KMS-11 (cell line): Measurements from ENCODE around the gene KDM4B.

Experiments used
- H2AFZ ChIP-seq: fragments of 200-600 bp; sonication (generic); 2 replicates; pipeline ENCODE4 v1.6.1; 2016; ENCODE audit warnings: antibody characterized with exemption, mixed run types, low read depth
- H3K27ac ChIP-seq: fragments of 200-600 bp; sonication (generic); 2 replicates; pipeline ENCODE4 v1.6.1; 2016; ENCODE audit warnings: mild to moderate bottlenecking, mixed run types
- H3K27me3 ChIP-seq: fragments of 200-600 bp; sonication (generic); 2 replicates; pipeline ENCODE4 v1.6.1; 2017; ENCODE audit warnings: mild to moderate bottlenecking, low read depth, mixed run types, moderate library complexity; ENCODE audit not compliant: insufficient read depth
- H3K36me3 ChIP-seq: fragments of 200-600 bp; sonication (generic); 2 replicates; pipeline ENCODE4 v1.6.1; 2017; ENCODE audit warnings: mild to moderate bottlenecking, mixed run types; ENCODE audit not compliant: insufficient read depth
- H3K4me1 ChIP-seq: fragments of 200-600 bp; sonication (generic); 2 replicates; pipeline ENCODE4 v1.6.1; 2016; ENCODE audit warnings: mild to moderate bottlenecking, low read depth, mixed run types; ENCODE audit not compliant: poor library complexity, severe bottlenecking
- H3K4me2 ChIP-seq: fragments of 200-600 bp; sonication (generic); 2 replicates; pipeline ENCODE4 v1.7.0; 2016; ENCODE audit warnings: mild to moderate bottlenecking, mixed run types
- H3K4me3 ChIP-seq: fragments of 200-600 bp; sonication (generic); IDR thresholded peaks from 2 replicates; pipeline ENCODE4 v1.6.1; 2017; ENCODE audit warnings: low read depth, low read length, mixed read lengths; ENCODE audit not compliant: insufficient read depth
- H3K79me2 ChIP-seq: fragments of 200-600 bp; sonication (generic); 2 replicates; pipeline ENCODE4 v1.6.1; 2016; ENCODE audit warnings: low read depth, mixed run types; ENCODE audit not compliant: insufficient read depth
- H3K9ac ChIP-seq: fragments of 200-600 bp; sonication (generic); 2 replicates; pipeline ENCODE4 v1.6.1; 2016; ENCODE audit warnings: mild to moderate bottlenecking, mixed run types
- H4K20me1 ChIP-seq: fragments of 200-600 bp; sonication (generic); 2 replicates; pipeline ENCODE4 v1.6.1; 2016; ENCODE audit warnings: mild to moderate bottlenecking, mixed run types; ENCODE audit not compliant: insufficient read depth
- TF ChIP-seq, protein P1 (sequence below): fragments of 200-600 bp; sonication (generic); conservative IDR thresholded peaks from 2 replicates; pipeline ENCODE4 v1.6.1; 2017; ENCODE audit warnings: low read depth, mild to moderate bottlenecking, antibody characterized with exemption, low read length, moderate library complexity, mixed read lengths

Gene KDM4B

DNA sequence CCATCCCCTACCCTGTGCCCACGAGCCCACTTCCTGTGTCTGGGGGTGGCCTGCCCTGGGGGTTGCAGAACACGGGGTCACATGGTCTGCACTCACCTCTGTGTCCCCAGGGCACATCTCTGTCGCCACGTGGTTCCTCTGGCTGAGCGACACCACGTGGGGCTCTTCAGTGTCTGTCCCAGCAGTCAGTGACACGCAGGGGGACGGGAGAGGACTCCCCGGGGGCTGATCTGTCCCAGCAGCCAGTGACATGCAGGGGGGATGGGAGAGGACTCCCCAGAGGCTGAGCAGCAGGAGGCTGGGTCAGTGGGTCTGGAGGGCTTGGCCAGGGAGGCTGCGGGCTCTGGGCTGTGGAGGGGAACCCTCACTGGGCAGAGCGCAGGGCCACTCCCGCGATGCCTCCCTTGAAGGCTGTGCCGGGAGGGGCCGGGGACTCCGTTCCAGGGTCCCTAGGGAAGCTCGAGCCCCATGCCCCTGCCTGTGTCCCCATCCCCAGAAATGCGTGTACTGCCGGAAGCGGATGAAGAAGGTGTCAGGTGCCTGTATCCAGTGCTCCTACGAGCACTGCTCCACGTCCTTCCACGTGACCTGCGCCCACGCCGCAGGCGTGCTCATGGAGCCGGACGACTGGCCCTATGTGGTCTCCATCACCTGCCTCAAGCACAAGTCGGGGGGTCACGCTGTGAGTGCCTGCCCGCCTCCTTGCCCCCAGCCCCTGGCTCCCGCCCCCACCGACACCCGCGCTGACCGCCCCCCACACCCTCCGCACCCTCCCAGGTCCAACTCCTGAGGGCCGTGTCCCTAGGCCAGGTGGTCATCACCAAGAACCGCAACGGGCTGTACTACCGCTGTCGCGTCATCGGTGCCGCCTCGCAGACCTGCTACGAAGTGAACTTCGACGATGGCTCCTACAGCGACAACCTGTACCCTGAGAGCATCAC lies 174.8 kb downstream of the KDM4B start:
- TF ChIP-seq, protein P1, sequence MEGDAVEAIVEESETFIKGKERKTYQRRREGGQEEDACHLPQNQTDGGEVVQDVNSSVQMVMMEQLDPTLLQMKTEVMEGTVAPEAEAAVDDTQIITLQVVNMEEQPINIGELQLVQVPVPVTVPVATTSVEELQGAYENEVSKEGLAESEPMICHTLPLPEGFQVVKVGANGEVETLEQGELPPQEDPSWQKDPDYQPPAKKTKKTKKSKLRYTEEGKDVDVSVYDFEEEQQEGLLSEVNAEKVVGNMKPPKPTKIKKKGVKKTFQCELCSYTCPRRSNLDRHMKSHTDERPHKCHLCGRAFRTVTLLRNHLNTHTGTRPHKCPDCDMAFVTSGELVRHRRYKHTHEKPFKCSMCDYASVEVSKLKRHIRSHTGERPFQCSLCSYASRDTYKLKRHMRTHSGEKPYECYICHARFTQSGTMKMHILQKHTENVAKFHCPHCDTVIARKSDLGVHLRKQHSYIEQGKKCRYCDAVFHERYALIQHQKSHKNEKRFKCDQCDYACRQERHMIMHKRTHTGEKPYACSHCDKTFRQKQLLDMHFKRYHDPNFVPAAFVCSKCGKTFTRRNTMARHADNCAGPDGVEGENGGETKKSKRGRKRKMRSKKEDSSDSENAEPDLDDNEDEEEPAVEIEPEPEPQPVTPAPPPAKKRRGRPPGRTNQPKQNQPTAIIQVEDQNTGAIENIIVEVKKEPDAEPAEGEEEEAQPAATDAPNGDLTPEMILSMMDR: no peak
- Histone ChIP-seq H3K4me2 (no peak overlapping the region), H4K20me1 (no peaks in the 10 kb centered on the region), H3K4me3 (no peak overlapping the region), H3K27ac (no peak overlapping the region), H3K36me3 (no peaks in the 10 kb centered on the region), H3K4me1 (no peaks in the 10 kb centered on the region), H3K27me3 (no peaks in the 10 kb centered on the region), H3K9ac (no peak overlapping the region), H2AFZ (no peak overlapping the region), H3K79me2 (no peaks in the 10 kb centered on the region)

DNA sequence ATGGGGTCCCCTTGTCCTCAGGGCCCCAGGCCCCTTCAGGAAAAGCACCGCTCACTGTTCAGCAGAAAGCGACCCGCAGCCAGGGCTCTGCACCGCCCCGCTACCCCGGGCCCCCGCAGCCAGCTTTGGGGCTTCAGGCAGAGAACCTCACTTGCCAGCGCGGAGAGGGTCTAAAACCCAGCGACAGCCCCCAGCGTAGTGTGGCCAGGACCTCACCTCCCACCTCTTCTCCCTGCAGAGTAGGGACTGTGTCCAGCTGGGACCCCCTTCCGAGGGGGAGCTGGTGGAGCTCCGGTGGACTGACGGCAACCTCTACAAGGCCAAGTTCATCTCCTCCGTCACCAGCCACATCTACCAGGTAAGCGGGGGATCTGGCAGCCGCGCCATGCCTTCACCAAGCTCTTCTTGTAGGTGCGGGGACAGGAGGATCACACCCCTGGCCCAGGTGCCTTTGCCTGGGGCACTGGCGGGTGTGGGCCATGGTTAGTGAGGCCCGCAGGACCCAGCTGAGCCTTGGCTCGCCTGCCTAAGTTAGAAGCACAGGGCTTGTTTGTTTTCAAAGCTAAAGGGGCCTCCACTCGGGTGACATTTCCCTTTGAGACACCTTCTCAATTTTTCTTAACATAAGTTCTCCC lies 175.7 kb downstream of the KDM4B start:
- H3K27me3 ChIP-seq: no peaks in the 10 kb centered on the region
- H4K20me1 ChIP-seq: no peaks in the 10 kb centered on the region
- no peak overlapping the region for H3K27ac ChIP-seq
- H3K4me2 ChIP-seq: no peak overlapping the region
- H3K9ac ChIP-seq: no peak overlapping the region
- H3K4me1 ChIP-seq: no peaks in the 10 kb centered on the region
- TF ChIP-seq, protein P1: no peak
- H3K4me3 ChIP-seq: no peak overlapping the region
- no peaks in the 10 kb centered on the region for H3K36me3 ChIP-seq
- H3K79me2 ChIP-seq: no peaks in the 10 kb centered on the region
- no peak overlapping the region for H2AFZ ChIP-seq

DNA sequence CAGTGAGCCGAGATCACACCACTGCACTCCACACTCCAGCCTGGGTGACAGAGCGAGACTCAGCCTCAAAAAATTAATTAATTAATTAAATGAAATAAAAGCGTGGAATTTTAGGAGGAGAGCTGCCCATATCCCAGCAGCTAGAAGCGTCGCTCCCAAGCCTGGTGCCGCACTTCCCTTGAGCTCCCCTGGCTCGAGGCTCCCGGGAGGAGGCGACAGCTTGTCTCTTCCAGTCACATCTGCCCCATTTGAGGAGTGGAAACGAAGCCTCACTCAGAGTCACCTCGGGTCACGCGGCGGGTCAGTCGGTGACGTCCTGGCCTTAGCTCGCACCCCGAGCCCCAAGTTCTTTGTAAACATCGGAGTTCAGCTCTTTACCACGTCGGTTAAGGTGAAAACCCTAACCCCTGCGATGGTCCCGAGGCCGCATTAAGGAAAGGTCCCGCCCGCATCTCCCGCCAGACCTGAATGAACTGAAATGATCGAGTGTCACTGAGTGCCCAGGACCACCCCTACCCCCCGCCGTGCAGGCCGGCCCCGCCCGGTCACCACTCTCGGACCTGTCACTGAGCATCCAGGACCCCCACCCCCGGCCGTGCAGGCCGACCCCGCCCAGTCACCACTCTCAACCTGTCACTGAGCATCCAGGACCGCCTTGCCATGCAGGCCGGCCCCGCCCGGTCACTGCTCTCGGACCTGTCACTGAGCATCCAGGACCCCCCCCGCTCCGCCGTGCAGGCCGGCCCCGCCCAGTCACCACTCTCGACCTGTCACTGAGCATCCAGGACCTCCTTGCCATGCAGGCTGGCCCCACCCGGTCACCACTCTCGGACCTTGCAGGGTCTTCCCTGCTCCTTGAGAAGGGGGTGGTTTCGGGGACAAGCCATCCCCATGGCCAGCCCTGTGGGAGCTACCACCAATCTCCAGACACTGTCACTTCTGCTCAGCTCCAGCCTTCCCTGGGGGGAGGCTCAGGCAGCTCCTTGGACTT lies 176.9 kb downstream of the KDM4B start:
- no peaks in the 10 kb centered on the region for H3K4me1 ChIP-seq
- H2AFZ ChIP-seq: no peak overlapping the region
- TF ChIP-seq, protein P1: no peak
- H3K4me2 ChIP-seq: no peak overlapping the region
- no peak overlapping the region for H3K4me3 ChIP-seq
- no peaks in the 10 kb centered on the region for H3K79me2 ChIP-seq
- H3K9ac ChIP-seq: no peak overlapping the region
- H3K36me3 ChIP-seq: no peaks in the 10 kb centered on the region
- H3K27me3 ChIP-seq: no peaks in the 10 kb centered on the region
- H3K27ac ChIP-seq: no peak overlapping the region
- H4K20me1 ChIP-seq: no peaks in the 10 kb centered on the region
